Right cardiac atrium (tissue), 5 donors: ENCODE data around the gene PWWP2B. TPM values are rescaled to one million over a fixed set of nuclear protein-coding genes. Genes with fewer than 3 reads are reported as not detected.
"Not testable (repeated sequence)": the region's sequence is repeated elsewhere in the genome, so short reads cannot be mapped to it uniquely, and the experiment has no call there.

Experiments
- ATAC-seq, 2 donors: fragments of 200-7000 bp; cut with Tn5 transposase; one replicate each; pipeline versions ENCODE4 v1.8.0 to v1.9.1; 2020; ENCODE audit warnings: moderate library complexity in 2 of 2, mild to moderate bottlenecking in 1 of 2
- DNase-seq, 3 donors: peaks; one replicate each; pipeline ENCODE4 v3.0.0-alpha.2; 2020
- H3K27ac ChIP-seq: one replicate; pipeline ENCODE4 v1.5.1; 2013; ENCODE audit warnings: mild to moderate bottlenecking, low read length, control low read depth, moderate library complexity
- H3K27me3 ChIP-seq: one replicate; pipeline ENCODE4 v1.6.1; 2013; ENCODE audit not compliant: control insufficient read depth, insufficient read depth
- H3K4me1 ChIP-seq: one replicate; pipeline ENCODE4 v1.6.1; 2013; ENCODE audit warnings: low read length; ENCODE audit not compliant: control insufficient read depth, insufficient read depth
- H3K4me3 ChIP-seq: one replicate; pipeline ENCODE4 v1.5.1; 2013; ENCODE audit warnings: low read length, control low read depth
- H3K9me3 ChIP-seq: one replicate; pipeline ENCODE4 v1.6.1; 2013; ENCODE audit warnings: low read length; ENCODE audit not compliant: control insufficient read depth
- WGBS: extraction: QIAGEN DNeasy Blood & Tissue Kit; methylation state at CpG from one replicate; pipeline ENCODE4 v1.1.7; 2013; 5-methylcytosine and 5-hydroxymethylcytosine counted together
- intact Hi-C, 4 donors: fragments of 100-400 bp; cut with DNase I; formaldehyde crosslinking; loops; one replicate each; pipeline versions ENCODE4 v1.11.0 to v1.14.0; 2022 to 2023
- polyA plus RNA-seq: library from polyadenylated mRNA; stranded (reverse); fragments of 200-250 nt; gene quantifications from one replicate; pipeline ENCODE4 v1.2.3, GENCODE V29; 2013
- total RNA-seq, 4 donors: library from RNA; stranded (reverse); fragmentation: NEBNext Ultra II Directional; extraction: Animal tissue kit (Norgen Biotek cat#: 25700); gene quantifications; one replicate each; pipeline ENCODE4 v1.2.1, GENCODE V29; 2021
- donor health status: healthy with polysubstance abuse.
- donor health status: DM: no; HTN: yes; CAD: no.
- donor health status: DM: no; HTN: no; CAD: no.
- donor health status: DM: no; HTN: yes; CAD: no; lungs with severe emphysema.
- donor health status: DM: yes; HTN: yes; CAD: no.

The PWWP2B gene
- total and polyA plus RNA-seq, 5 donors = 7.0 to 10.6 (median 9.1) TPM

DNA sequence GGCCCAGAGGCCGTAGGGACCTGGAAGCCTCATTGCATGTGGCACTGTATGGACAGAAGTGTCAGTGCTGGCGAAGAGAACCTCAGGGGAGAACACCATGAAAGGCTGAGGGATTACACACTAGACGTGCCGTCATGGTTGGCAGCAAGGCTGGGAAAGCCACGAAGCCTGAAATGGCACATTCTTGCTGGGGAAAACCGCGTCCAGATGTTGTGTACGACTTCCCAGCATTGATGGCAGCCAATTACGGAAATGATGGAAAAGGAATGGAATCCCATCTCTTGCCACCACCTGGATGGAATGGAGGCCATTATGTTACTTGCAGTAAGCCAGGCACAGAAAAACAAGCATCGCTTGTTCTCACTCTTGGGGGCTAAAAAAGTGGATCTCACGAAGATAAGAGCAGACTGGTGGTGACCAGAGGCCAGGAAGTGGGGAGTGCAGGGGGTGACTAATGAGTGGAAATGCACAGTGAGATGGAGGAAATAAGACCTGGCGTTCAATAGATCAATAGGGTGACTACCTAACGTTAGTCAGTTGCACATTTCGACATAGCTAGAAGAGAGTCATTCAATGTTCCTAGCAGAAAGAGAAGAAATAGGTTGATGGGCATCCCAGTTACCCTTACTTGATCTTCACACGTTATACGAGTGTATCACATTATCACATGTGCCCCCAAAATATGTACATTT is 14.6 kb upstream of the PWWP2B start:
- H3K27me3 ChIP-seq = no peaks in the 10 kb centered on the region

DNA sequence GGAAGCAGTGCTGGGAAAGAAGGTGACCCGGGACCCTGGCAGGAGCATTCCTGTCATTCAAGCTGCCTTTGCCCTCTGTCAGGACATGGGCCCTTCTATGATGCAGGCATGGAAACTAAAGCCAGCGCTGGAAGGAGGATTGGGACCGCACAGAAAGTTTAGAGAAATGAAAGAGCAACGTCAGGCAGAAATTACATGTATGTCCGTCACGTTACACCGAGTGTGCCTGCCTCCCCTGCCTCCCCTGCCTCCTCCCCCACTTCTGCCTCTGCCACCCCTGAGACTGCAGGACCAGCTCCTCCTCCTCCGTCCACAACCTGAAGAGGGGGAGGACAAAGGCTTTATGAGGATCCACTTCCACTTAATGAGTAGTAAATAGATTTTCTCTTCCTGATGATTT is 13.9 kb upstream of the PWWP2B start:
- DNase-seq = no peak
- Histone ChIP-seq H3K4me1 (no peaks in the 10 kb centered on the region), H3K4me3 (no peak overlapping the region), H3K27ac (no peak overlapping the region), H3K27me3 (no peaks in the 10 kb centered on the region), H3K9me3 (no peaks in the 10 kb centered on the region)
- WGBS = 75% methylated on average over 8 of the region's 8 CpGs
- ATAC-seq = no peak
- intact Hi-C loops = loop anchor here in 1 of 4 donors (5.0 to 10.0 kb wide), 2 partner anchors 74 to 262 kb away; no protein-coding TSS in a partner anchor

More for the DNA sequence above, 14.6 kb upstream of the PWWP2B start:
- intact Hi-C loops = loop anchor here in 1 of 4 donors (5.0 to 10.0 kb wide), 2 partner anchors 75 to 262 kb away; no protein-coding TSS in a partner anchor
- Histone ChIP-seq H3K9me3 (no peaks in the 10 kb centered on the region), H3K4me3 (no peak overlapping the region), H3K4me1 (no peaks in the 10 kb centered on the region), H3K27ac (no peak overlapping the region)
- ATAC-seq (no peak), DNase-seq (no peak)
- 83% methylated on average over 16 of the region's 16 CpGs for WGBS

DNA sequence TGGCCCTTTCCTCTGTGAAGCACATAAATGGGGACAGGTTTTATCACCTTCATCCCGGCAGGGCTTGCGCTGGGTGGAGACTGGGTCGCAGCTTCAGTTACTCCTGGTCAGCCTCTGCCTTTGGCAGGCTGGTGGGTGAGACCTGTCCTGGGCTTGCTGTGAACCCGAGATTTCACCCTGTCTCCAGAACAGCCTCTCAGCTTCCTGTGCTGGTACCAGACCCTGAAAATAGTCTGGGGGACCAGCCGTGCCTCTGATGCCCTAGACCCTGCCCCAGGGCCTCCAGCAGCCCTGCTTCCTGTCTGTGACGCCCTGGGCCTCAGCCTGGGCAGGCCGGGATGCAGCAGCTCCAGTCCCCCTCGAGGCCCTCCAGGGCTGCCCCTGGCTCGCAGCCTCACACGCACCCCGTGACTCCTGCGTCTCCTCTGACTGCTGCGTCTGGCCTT is 13.2 kb upstream of the PWWP2B start:
- 53% methylated on average over 13 of the region's 13 CpGs for WGBS
- intact Hi-C loops = loop anchor here in 1 of 4 donors (5.0 to 10.0 kb wide), 2 partner anchors 74 to 261 kb away; no protein-coding TSS in a partner anchor
- no peaks in the 10 kb centered on the region for H3K27me3 ChIP-seq
- H3K4me3 ChIP-seq = no peak overlapping the region
- H3K4me1 ChIP-seq = no peaks in the 10 kb centered on the region
- no peak overlapping the region for H3K27ac ChIP-seq
- H3K9me3 ChIP-seq = no peaks in the 10 kb centered on the region
- DNase-seq = peak in 2 of 3 donors; percentile 8 to 42
- ATAC-seq = no peak

DNA sequence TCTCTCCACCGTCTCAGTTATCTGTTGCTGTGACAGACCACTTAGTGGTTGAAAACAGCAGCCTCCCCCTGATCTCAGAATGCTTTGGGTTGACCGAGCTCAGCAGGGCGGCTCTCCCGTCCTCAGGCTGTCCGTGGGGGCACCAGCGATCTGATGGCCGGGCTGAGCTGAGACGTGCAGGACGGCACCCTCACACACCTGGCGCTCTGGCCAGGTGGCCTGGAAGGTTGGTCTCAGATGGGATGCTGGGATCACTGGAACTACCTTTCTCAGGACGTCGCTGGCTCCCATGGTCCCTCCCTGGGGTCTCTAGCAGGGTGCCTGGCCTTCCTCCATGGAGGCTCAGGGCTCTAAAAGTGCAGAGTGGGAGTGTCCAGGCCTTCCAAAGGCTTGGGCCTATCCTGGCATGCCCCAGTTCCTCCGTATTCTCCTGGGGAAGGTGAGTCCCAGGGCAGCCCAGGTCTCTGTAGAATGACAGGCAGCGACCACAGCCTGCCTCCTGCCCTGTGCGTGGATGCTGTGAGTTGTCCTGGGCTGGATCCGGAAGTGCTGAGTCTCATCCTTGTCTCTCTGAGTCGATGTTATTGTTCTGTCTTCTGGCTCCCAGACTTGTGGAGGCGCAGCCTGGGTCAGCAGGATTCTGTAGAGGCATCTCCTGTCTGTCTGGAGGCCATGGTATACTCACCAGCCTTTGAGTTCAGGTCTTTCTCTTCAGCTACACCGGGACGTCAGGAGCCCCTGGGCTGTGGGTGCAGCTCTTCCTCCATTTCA is 12.2 kb upstream of the PWWP2B start:
- no peak for ATAC-seq
- H3K4me3 ChIP-seq = no peak overlapping the region
- no peaks in the 10 kb centered on the region for H3K4me1 ChIP-seq
- peak in 1 of 3 donors; percentile 33 for DNase-seq
- intact Hi-C loops = loop anchor here in 2 of 4 donors (5.0 to 10.0 kb wide), 3 partner anchors 67 to 260 kb away; no protein-coding TSS in a partner anchor
- no peak overlapping the region for H3K27ac ChIP-seq
- 86% methylated on average over 20 of the region's 20 CpGs for WGBS
- no peaks in the 10 kb centered on the region for H3K9me3 ChIP-seq
- no peaks in the 10 kb centered on the region for H3K27me3 ChIP-seq

DNA sequence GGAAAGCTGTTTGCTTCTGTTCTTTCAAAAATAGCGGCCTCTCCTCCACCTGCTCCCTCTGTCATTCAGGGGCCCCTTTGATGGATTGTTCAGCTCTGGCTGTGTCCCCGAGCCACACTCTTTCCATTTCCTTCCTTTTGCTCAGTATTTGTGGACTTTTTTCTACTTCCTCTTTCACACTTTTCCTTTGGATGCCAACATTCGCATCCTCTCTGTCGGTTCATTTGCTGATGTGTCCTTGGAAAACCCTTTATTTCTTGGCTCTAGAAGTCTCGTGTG is 11.7 kb upstream of the PWWP2B start:
- Histone ChIP-seq H3K4me3 (no peak overlapping the region), H3K9me3 (no peaks in the 10 kb centered on the region), H3K27ac (no peak overlapping the region), H3K4me1 (no peaks in the 10 kb centered on the region), H3K27me3 (no peaks in the 10 kb centered on the region)
- DNase-seq (no peak), ATAC-seq (no peak)
- WGBS = 51% methylated on average over 5 of the region's 5 CpGs
- intact Hi-C loops = loop anchor here in 2 of 4 donors (5.0 to 10.0 kb wide), 2 partner anchors 67 to 259 kb away; no protein-coding TSS in a partner anchor

DNA sequence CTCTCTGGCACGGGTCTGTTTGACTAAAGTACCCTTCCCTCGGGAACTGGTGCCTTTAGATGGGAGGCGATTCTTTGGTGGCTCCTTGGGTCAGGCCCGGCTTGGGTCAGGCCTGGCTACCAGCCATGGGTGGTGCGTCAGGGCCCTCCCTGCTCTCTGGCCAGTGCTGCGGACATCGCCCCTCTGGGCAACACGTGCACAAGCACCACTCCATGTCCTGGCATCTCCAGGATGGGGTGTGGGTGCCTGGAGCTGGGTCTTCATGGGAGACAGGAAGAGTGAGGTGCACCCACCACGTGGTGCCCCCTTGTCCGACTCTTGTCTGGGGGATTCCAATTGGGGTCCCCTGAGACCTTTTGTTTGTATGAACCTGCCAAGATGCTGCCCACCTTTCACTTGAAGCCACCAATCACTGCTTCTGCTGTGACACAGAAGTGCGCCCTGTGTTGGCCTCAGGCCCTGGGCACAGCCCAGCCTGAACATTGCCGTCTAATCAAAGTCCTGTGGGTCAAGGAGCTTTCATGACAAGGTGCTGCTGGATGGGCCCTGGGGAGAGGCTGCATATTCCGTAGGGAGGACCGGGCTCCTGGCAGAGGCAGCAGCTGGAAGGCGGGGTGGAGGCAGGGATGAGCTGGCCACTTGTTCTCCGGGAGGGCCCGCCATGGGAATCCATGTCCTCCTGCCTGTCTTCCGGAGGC is 11.1 kb upstream of the PWWP2B start:
- DNase-seq (peak in 2 of 3 donors; percentile 15 to 45), ATAC-seq (peak; percentile 9 to 33)
- H3K27ac ChIP-seq = no peak overlapping the region
- no peaks in the 10 kb centered on the region for H3K9me3 ChIP-seq
- H3K27me3 ChIP-seq = no peaks in the 10 kb centered on the region
- no peaks in the 10 kb centered on the region for H3K4me1 ChIP-seq
- no peak overlapping the region for H3K4me3 ChIP-seq
- intact Hi-C loops = loop anchor here in 3 of 4 donors (2.0 to 10.0 kb wide), 3 partner anchors 66 to 259 kb away; no protein-coding TSS in a partner anchor
- 77% methylated on average over 18 of the region's 18 CpGs for WGBS

DNA sequence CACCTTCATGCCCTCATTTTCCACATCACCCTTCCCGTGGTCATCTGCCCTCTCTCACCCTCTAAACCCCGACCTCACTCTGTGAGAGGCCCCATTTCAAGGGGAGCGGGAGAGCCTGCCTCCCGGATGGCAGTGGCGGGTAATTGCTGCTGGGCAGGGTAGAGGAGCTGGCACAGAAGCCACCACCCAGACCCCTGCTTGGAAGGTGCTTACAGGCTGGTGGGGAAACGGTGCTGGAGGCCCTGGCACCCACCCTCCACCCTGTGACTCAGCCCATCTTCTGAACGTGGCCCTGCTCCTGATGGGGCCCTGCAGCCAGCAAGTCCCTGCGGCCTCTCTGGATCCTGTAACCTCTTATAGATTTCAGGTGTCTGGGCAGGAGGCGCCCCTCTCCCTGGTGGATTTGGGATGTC is 10.6 kb upstream of the PWWP2B start:
- DNase-seq (peak in 1 of 3 donors; percentile 6), ATAC-seq (peak; percentile 3 to 11)

DNA sequence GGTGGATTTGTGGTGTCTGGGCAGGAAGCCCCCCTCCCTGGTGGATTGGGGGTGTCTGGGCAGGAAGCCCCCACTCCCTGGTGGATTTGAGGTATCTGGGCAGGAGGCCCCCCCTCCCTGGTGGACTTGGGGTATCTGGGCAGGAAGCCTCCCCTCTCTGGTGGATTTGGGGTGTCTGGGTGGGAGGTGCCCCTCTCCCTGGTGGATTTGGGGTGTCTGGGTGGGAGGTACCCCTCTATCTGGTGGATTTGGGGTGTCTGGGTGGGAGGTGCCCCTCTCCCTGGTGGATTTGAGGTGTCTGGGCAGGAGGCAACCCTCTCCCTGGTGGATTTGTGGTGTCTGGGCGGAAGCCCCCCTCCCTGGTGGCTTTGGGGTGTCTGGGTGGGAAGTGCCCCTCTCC is 10.1 kb upstream of the PWWP2B start:
- H3K4me3 ChIP-seq, H3K27me3 ChIP-seq, H3K4me1 ChIP-seq, H3K27ac ChIP-seq, H3K9me3 ChIP-seq, ATAC-seq: not testable (repeated sequence)
- DNase-seq = peak in 2 of 3 donors; percentile 11 to 27
- intact Hi-C loops = loop anchor here in 3 of 4 donors (2.0 to 10.0 kb wide), 3 partner anchors 65 to 258 kb away; no protein-coding TSS in a partner anchor
- 100% methylated on average over 1 of the region's 1 CpG for WGBS

More for the DNA sequence above, 10.6 kb upstream of the PWWP2B start:
- WGBS = 79% methylated on average over 9 of the region's 9 CpGs
- Histone ChIP-seq H3K27ac (no peak overlapping the region), H3K4me3 (no peak overlapping the region), H3K9me3 (no peaks in the 10 kb centered on the region), H3K4me1 (no peaks in the 10 kb centered on the region), H3K27me3 (no peaks in the 10 kb centered on the region)
- intact Hi-C loops = loop anchor here in 3 of 4 donors (2.0 to 10.0 kb wide), 3 partner anchors 66 to 258 kb away; no protein-coding TSS in a partner anchor

DNA sequence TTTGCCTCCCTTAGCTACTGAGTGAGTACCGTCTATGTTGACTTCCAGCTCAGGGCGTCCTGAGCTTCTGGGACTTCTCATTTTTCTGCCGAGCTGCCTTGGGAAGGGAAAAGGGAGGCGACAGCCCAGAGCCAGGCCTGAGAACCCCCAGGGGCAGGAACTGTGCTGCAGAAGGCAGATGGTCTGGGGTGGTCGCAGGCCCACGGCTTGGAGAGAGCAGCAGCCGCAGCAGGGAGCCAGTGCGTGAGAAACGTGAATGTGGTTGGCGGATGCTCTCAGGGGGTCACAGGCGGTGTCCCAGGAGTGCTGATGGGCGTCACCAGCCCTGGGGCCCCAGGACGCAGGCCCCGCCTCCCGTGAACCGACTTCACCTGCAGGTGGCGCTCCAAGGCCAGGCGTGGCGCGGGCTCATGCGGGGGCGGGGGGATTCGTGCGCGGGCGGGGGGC is 9.2 kb upstream of the PWWP2B start:
- ATAC-seq = peak; percentile 51 to 72
- no peak overlapping the region for H3K4me3 ChIP-seq

DNA sequence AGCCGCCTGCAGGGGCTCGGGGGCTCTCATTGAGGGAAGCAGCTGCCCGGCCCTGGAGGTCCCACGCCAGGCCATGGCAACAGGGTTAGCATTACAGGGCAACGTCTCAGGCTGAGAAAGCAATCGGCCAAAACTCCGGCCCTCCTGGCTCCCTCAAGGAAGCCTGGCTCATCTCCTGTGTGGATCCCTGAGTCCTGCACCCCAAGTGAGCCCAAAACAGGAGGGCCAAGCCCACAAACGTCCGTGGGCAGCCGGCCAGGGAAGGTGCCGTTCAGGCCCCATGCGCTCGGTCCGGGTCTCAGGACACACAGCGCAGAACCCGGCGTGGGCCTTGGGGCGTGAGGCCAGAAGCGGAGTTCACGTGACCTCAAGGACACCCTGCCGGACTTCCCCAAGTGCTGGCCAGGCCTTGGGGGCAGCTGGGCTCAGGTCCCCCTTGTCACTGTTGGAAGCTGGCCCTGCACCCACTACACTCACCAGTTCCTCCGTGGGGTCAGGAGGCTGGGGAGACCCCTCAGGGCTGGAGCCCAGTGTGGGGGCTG is 8.0 kb upstream of the PWWP2B start:
- H3K4me3 ChIP-seq = no peak overlapping the region
- no peaks in the 10 kb centered on the region for H3K4me1 ChIP-seq
- no peaks in the 10 kb centered on the region for H3K9me3 ChIP-seq
- peak; percentile 13 to 29 for ATAC-seq
- no peaks in the 10 kb centered on the region for H3K27me3 ChIP-seq
- no peak overlapping the region for H3K27ac ChIP-seq
- intact Hi-C loops = loop anchor here in 2 of 4 donors (5.0 to 10.0 kb wide), 2 partner anchors 63 to 256 kb away; no protein-coding TSS in a partner anchor
- 39% methylated on average over 22 of the region's 22 CpGs for WGBS
- peak; percentile 42 to 86 (median 81) for DNase-seq

More for the DNA sequence above, 9.2 kb upstream of the PWWP2B start:
- H3K4me1 ChIP-seq = no peaks in the 10 kb centered on the region
- peak; percentile 66 to 91 (median 90) for DNase-seq
- WGBS = 4% methylated on average over 26 of the region's 26 CpGs
- no peak overlapping the region for H3K27ac ChIP-seq
- no peaks in the 10 kb centered on the region for H3K9me3 ChIP-seq
- intact Hi-C loops = loop anchor here in 3 of 4 donors (2.0 to 10.0 kb wide), 3 partner anchors 65 to 257 kb away; no protein-coding TSS in a partner anchor
- H3K27me3 ChIP-seq = no peaks in the 10 kb centered on the region
